A549 (cell line): ENCODE results near the gene ANKS1B. TPM values are rescaled to one million over a fixed set of nuclear protein-coding genes. Genes with fewer than 3 reads are reported as not detected.

Experiments used
- ATAC-seq, 2 experiments: fragments of 200-7000 bp in 1 of 2; fragments of >200 bp in 1 of 2; cut with Nextera tagmentation in 1 of 2; cut with Tn5 transposase in 1 of 2; 3 replicates each; pipeline versions ENCODE4 v1.8.0 to v1.9.1; 2018 to 2020; ENCODE audit warnings: mild to moderate bottlenecking in 1 of 2, moderate library complexity in 1 of 2
- CTCF ChIA-PET: fragments of 300-600 bp; sonication (Branson Sonifier 250); formaldehyde crosslinking; extraction: SDS; loops from one replicate; lab custom pipeline; 2021; ENCODE audit warnings: antibody characterized with exemption, inconsistent platforms; lab: Yijun Ruan, JAX
- POLR2A ChIA-PET: fragments of 350-600 bp; formaldehyde crosslinking; extraction: SDS; loops from one replicate; lab custom pipeline; 2021; ENCODE audit warnings: antibody characterized with exemption, inconsistent platforms; lab: Yijun Ruan, JAX
- DNase-seq, 2 experiments: peaks; one replicate each; pipeline versions ENCODE4 v3.0.0 to v3.0.0-alpha.2; 2011 to 2016; ENCODE audit warnings: low read depth in 1 of 2, low spot score in 1 of 2
- FAIRE-seq: peaks from 2 replicates; lab custom pipeline; 2011; peaks lifted over from hg19 to GRCh38; lab: Jason Lieb, UNC
- H3K27ac ChIP-seq, 2 experiments: fragments of >200 bp; sonication (Bioruptor Twin); formaldehyde crosslinking; 3 replicates each; pipeline ENCODE4 v1.5.1; 2016 to 2017
- H3K4me1 ChIP-seq: fragments of >200 bp; sonication (Bioruptor Twin); formaldehyde crosslinking; 3 replicates; pipeline ENCODE4 v1.6.1; 2016
- H3K4me2 ChIP-seq: fragments of >200 bp; sonication (Bioruptor Twin); formaldehyde crosslinking; 3 replicates; pipeline ENCODE4 v1.6.1; 2016
- H3K4me3 ChIP-seq: fragments of >200 bp; sonication (Bioruptor Twin); formaldehyde crosslinking; 3 replicates; pipeline ENCODE4 v1.5.1; 2016
- H3K9me3 ChIP-seq: fragments of >200 bp; sonication (Bioruptor Twin); formaldehyde crosslinking; 3 replicates; pipeline ENCODE4 v1.6.1; 2016
- BHLHE40 ChIP-seq: IDR thresholded peaks from 2 replicates; pipeline ENCODE4 v1.6.1; 2012; ENCODE audit warnings: low read depth, low read length, inconsistent platforms
- CBX8 ChIP-seq: fragments of 200-600 bp; sonication (generic); IDR thresholded peaks from 2 replicates; pipeline ENCODE4 v1.6.1; 2016
- EHF ChIP-seq: fragments of 250-450 bp; sonication (Bioruptor Pico); IDR thresholded peaks from 2 replicates; pipeline ENCODE4 v1.5.0; 2020; ENCODE audit warnings: mild to moderate bottlenecking
- FOXS1 ChIP-seq: fragments of 250-450 bp; sonication (Bioruptor Pico); IDR thresholded peaks from 2 replicates; pipeline ENCODE4 v1.5.0; 2020; ENCODE audit warnings: mild to moderate bottlenecking, moderate library complexity
- HDAC2 ChIP-seq: fragments of 200-600 bp; sonication (generic); IDR thresholded peaks from 2 replicates; pipeline ENCODE4 v1.6.1; 2016
- HEYL ChIP-seq: fragments of 250-450 bp; sonication (Bioruptor Pico); IDR thresholded peaks from 2 replicates; pipeline ENCODE4 v1.8.0; 2021; ENCODE audit warnings: mild to moderate bottlenecking, moderate library complexity
- HOXA7 ChIP-seq: fragments of 250-450 bp; sonication (Bioruptor Pico); IDR thresholded peaks from 2 replicates; pipeline ENCODE4 v1.5.0; 2020; ENCODE audit warnings: mild to moderate bottlenecking, moderate library complexity
- HOXB13 ChIP-seq: fragments of 250-450 bp; sonication (Bioruptor Pico); IDR thresholded peaks from 2 replicates; pipeline ENCODE4 v1.5.0; 2020; ENCODE audit warnings: low read depth, mild to moderate bottlenecking, moderate library complexity
- HOXB5 ChIP-seq: fragments of 250-450 bp; sonication (Bioruptor Pico); IDR thresholded peaks from 2 replicates; pipeline ENCODE4 v1.5.0; 2020; ENCODE audit warnings: mild to moderate bottlenecking, moderate library complexity
- JUN ChIP-seq, 2 experiments: fragments of >200 bp; sonication (Bioruptor Twin); formaldehyde crosslinking; IDR thresholded peaks; 2 replicates in 1 of 2; 3 replicates in 1 of 2; pipeline ENCODE4 v1.6.1; 2016 to 2017
- KDM5A ChIP-seq: fragments of 200-600 bp; sonication (generic); IDR thresholded peaks from 2 replicates; pipeline ENCODE4 v1.6.1; 2016; ENCODE audit warnings: antibody characterized with exemption, mild to moderate bottlenecking
- MAZ ChIP-seq: fragments of 150-350 bp; IDR thresholded peaks from 2 replicates; pipeline ENCODE4 v1.6.1; 2014; ENCODE audit warnings: antibody characterized with exemption, low read depth, low read length, borderline replicate concordance
- MYC ChIP-seq: IDR thresholded peaks from 2 replicates; pipeline ENCODE4 v1.6.1; 2012; ENCODE audit warnings: mild to moderate bottlenecking, inconsistent platforms, low read length, improper control_type of control experiment, borderline replicate concordance
- NFE2L2 ChIP-seq: fragments of 150-350 bp; conservative IDR thresholded peaks from 2 replicates; pipeline ENCODE4 v1.6.1; 2014; ENCODE audit warnings: low read length
- PHF8 ChIP-seq: fragments of 200-600 bp; sonication (generic); IDR thresholded peaks from 2 replicates; pipeline ENCODE4 v1.6.1; 2016; ENCODE audit warnings: low read depth, mild to moderate bottlenecking, antibody characterized with exemption, moderate library complexity, borderline replicate concordance
- POLR2A ChIP-seq: IDR thresholded peaks from 2 replicates; pipeline ENCODE4 v1.6.1; 2012; ENCODE audit warnings: mild to moderate bottlenecking, low read length
- POLR2AphosphoS2 ChIP-seq: conservative IDR thresholded peaks from 2 replicates; pipeline ENCODE4 v1.6.1; 2012; ENCODE audit warnings: low read length, improper control_type of control experiment, inconsistent platforms
- RCOR1 ChIP-seq: fragments of 150-350 bp; IDR thresholded peaks from 2 replicates; pipeline ENCODE4 v1.6.1; 2014; ENCODE audit warnings: antibody characterized with exemption, low read length, low read depth
- SREBF2 ChIP-seq: fragments of 450-650 bp; IDR thresholded peaks from 2 replicates; pipeline ENCODE4 v1.6.1; 2014; ENCODE audit warnings: mild to moderate bottlenecking, moderate library complexity
- TP53 ChIP-seq: fragments of 250-450 bp; sonication (Bioruptor Pico); IDR thresholded peaks from 2 replicates; pipeline ENCODE4 v1.5.0; 2021; ENCODE audit warnings: mild to moderate bottlenecking, moderate library complexity
- WGBS: methylation state at CpG from one replicate; pipeline ENCODE4 v1.1.6; 2017; ENCODE audit errors: missing lambda C conversion rate; 5-methylcytosine and 5-hydroxymethylcytosine counted together
- polyA plus RNA-seq, 4 experiments: library from polyadenylated mRNA; depleted of rRNA in 3 of 4; stranded (reverse); fragments of >200 nt; fragmentation: RNase III in 1 of 4; extraction: RNeasy Plus Mini Kit Qiagen cat#74134 plus additional on column Dnase treatment in 1 of 4; gene quantifications; 2 replicates in 3 of 4; 3 replicates in 1 of 4; pipeline ENCODE4 v1.2.3, GENCODE V29; 2011 to 2017
- TF ChIP-seq, protein P1 (sequence below): fragments of >200 bp; sonication (Bioruptor Twin); formaldehyde crosslinking; IDR thresholded peaks from 3 replicates; pipeline ENCODE4 v1.6.1; 2016
- TF ChIP-seq, protein P2 (sequence below): fragments of >200 bp; sonication (Bioruptor Twin); formaldehyde crosslinking; IDR thresholded peaks from 2 replicates; pipeline ENCODE4 v1.6.1; 2016
- TF ChIP-seq, protein P3 (sequence below): fragments of >200 bp; sonication (Bioruptor Twin); formaldehyde crosslinking; IDR thresholded peaks from 3 replicates; pipeline ENCODE4 v1.5.1; 2016
- TF ChIP-seq, protein P4 (sequence below): IDR thresholded peaks from 2 replicates; pipeline ENCODE4 v1.6.1; 2012
- TF ChIP-seq, protein P5 (sequence below): IDR thresholded peaks from 2 replicates; pipeline ENCODE4 v1.6.1; 2012

The ANKS1B gene
- polyA plus RNA-seq, 2 of the 4 experiments (the other 2 are of a cell fraction), result 1.5 to 2.2 TPM

DNA sequence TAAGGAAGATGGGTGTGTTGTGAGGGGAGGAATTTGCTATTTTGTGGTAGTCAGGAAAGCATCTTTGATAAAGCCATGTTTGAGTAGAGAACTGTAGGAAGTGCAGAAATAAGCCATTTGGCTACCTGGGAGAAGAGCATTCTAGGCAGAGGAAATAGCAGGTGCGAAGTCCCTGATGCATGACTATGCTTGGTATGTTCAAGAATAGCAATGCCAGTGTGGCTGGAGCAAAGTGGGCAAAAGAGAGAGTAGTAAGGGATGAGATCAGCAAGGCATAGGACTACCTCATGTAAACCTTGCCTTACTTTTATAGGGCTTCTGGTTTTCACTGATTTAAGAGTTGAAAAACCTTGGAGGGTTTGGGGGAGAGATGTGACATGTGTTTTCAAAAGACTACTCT, 702.6 kb downstream of the ANKS1B start:
- DNase-seq (no peak), ATAC-seq (no peak), FAIRE-seq (no peak)
- 11% methylated on average over 1 of the region's 1 CpG for WGBS
- Histone ChIP-seq H3K4me2 (no peak overlapping the region), H3K9me3 (no peaks in the 10 kb centered on the region), H3K4me1 (no peaks in the 10 kb centered on the region), H3K4me3 (no peak overlapping the region), H3K27ac (no peak overlapping the region)
- no peak for TF ChIP-seq SREBF2
- TF ChIP-seq, protein P1, sequence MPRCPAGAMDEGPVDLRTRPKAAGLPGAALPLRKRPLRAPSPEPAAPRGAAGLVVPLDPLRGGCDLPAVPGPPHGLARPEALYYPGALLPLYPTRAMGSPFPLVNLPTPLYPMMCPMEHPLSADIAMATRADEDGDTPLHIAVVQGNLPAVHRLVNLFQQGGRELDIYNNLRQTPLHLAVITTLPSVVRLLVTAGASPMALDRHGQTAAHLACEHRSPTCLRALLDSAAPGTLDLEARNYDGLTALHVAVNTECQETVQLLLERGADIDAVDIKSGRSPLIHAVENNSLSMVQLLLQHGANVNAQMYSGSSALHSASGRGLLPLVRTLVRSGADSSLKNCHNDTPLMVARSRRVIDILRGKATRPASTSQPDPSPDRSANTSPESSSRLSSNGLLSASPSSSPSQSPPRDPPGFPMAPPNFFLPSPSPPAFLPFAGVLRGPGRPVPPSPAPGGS, result no peak
- TF ChIP-seq, protein P2, sequence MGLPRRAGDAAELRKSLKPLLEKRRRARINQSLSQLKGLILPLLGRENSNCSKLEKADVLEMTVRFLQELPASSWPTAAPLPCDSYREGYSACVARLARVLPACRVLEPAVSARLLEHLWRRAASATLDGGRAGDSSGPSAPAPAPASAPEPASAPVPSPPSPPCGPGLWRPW, result no peak
- TF ChIP-seq HOXA7 (CRISPR knock-in tag), result no peak
- TF ChIP-seq TP53 (CRISPR knock-in tag), result no peak
- no peak for TF ChIP-seq POLR2AphosphoS2
- TF ChIP-seq, protein P3, sequence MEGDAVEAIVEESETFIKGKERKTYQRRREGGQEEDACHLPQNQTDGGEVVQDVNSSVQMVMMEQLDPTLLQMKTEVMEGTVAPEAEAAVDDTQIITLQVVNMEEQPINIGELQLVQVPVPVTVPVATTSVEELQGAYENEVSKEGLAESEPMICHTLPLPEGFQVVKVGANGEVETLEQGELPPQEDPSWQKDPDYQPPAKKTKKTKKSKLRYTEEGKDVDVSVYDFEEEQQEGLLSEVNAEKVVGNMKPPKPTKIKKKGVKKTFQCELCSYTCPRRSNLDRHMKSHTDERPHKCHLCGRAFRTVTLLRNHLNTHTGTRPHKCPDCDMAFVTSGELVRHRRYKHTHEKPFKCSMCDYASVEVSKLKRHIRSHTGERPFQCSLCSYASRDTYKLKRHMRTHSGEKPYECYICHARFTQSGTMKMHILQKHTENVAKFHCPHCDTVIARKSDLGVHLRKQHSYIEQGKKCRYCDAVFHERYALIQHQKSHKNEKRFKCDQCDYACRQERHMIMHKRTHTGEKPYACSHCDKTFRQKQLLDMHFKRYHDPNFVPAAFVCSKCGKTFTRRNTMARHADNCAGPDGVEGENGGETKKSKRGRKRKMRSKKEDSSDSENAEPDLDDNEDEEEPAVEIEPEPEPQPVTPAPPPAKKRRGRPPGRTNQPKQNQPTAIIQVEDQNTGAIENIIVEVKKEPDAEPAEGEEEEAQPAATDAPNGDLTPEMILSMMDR, result no peak
- TF ChIP-seq MAZ, result no peak
- TF ChIP-seq MYC, result no peak
- TF ChIP-seq HDAC2, result no peak
- no peak for TF ChIP-seq FOXS1 (CRISPR knock-in tag)
- no peak for TF ChIP-seq KDM5A
- no peak for TF ChIP-seq JUN (IDR thresholded peaks at IDR 0.05)
- no peak for TF ChIP-seq CBX8
- TF ChIP-seq, protein P4, sequence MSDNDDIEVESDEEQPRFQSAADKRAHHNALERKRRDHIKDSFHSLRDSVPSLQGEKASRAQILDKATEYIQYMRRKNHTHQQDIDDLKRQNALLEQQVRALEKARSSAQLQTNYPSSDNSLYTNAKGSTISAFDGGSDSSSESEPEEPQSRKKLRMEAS, result no peak
- ChIA-PET POLR2A (no interaction called here), CTCF (no interaction called here)

DNA sequence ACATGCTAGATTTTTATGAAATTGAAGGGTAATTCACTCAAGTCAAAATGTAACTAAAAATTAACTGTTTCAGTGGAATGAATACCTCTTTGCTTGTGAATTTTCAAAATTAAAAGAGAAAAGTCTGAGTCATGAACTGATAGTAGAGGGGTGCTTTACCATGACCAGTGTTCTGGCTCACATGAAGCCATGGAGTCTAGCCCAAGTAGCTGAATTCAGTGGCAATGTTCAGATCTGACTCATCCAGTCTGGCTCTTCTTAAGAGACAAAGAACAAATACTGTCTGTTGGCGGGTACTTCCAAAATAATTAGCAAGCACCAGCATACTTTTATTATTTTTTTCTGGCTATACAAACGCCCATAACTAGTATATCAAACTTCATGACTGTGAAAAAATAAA, 703.5 kb downstream of the ANKS1B start:
- H3K4me3 ChIP-seq, result no peak overlapping the region
- ATAC-seq, result no peak
- no peak for TF ChIP-seq HOXB13 (CRISPR knock-in tag)
- no peak for TF ChIP-seq HDAC2
- TF ChIP-seq, protein P5, sequence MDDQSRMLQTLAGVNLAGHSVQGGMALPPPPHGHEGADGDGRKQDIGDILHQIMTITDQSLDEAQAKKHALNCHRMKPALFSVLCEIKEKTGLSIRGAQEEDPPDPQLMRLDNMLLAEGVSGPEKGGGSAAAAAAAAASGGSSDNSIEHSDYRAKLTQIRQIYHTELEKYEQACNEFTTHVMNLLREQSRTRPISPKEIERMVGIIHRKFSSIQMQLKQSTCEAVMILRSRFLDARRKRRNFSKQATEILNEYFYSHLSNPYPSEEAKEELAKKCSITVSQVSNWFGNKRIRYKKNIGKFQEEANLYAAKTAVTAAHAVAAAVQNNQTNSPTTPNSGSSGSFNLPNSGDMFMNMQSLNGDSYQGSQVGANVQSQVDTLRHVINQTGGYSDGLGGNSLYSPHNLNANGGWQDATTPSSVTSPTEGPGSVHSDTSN, result no peak
- TF ChIP-seq, protein P4, result no peak
- no peak for TF ChIP-seq PHF8
- TF ChIP-seq, protein P1, result no peak
- TF ChIP-seq NFE2L2, result no peak
- TF ChIP-seq POLR2A, result no peak
- TF ChIP-seq RCOR1, result no peak
- TF ChIP-seq BHLHE40, result no peak
- TF ChIP-seq EHF (CRISPR knock-in tag), result no peak
- TF ChIP-seq CBX8, result no peak
- no peak for TF ChIP-seq HEYL (CRISPR knock-in tag)
- no peak for TF ChIP-seq HOXB5 (CRISPR knock-in tag)
- TF ChIP-seq, all 56 proteins: peak for 0
- FAIRE-seq, result no peak
- POLR2A ChIA-PET, result no interaction called here
- no peak overlapping the region for H3K4me2 ChIP-seq
- CTCF ChIA-PET, result no interaction called here
- H3K27ac ChIP-seq, result no peak overlapping the region
- WGBS, result 11% methylated on average over 2 of the region's 2 CpGs
- no peaks in the 10 kb centered on the region for H3K9me3 ChIP-seq
- DNase-seq, result no peak
- no peaks in the 10 kb centered on the region for H3K4me1 ChIP-seq
